Stimulated activated CD8-positive, alpha-beta memory T cell treated with anti-CD3 and anti-CD28 coated beads, Interleukin-12 subunit alpha, Interleukin-12 subunit beta, amount 100 ng/mL, for 1 hour (primary cell): Measurements from ENCODE around the gene ZNHIT1.
"Not testable (repeated sequence)": the region's sequence is repeated elsewhere in the genome, so short reads cannot be mapped to it uniquely, and the experiment has no call there.

Experiments
- DNase-seq: peaks from one replicate; pipeline ENCODE4 v3.0.0-alpha.2; 2020; ENCODE audit warnings: low read depth

ZNHIT1 gene

DNA sequence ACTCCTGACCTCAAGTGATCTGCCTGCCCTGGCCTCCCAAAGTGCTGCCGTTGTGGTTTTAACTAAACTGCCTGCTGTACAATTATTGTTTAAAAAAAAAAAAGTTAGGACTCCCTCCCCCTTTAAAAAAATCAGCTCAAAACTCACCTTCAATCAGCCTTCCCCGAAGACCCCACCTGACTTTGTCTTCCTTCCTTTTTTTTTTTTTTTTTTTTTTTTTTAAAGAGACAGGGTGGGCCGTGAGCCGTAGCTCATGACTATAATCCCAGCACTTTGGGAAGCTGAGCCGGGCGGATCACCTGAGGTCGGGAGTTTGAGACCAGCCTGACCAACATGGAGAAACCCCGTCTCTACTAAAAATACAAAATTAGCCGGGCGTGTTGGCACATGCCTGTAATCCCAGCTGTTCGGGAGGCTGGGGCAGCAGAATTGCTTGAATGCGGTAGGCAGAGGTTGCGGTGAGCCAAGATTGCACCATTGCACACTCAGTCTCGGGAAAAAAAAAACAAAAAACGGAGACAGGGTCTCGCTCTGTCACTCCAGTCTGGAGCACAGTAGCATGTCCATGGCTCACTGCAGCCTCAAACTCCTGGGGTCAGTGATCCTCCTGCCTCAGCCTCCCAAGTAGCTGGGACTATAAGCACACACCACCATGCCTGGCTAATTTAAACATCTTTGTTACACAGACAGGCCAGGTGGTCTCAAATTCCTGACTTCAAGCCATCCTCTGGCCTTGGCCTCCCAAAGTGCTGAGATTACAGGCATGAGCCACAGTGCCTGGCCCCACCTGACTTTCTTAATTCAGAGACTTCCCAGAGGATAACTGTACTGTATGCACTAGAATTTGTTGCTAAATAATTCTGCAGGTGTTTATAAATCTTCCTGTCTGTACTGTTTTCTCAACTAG is 23.7 kb downstream of the ZNHIT1 start:
- no peak for DNase-seq

DNA sequence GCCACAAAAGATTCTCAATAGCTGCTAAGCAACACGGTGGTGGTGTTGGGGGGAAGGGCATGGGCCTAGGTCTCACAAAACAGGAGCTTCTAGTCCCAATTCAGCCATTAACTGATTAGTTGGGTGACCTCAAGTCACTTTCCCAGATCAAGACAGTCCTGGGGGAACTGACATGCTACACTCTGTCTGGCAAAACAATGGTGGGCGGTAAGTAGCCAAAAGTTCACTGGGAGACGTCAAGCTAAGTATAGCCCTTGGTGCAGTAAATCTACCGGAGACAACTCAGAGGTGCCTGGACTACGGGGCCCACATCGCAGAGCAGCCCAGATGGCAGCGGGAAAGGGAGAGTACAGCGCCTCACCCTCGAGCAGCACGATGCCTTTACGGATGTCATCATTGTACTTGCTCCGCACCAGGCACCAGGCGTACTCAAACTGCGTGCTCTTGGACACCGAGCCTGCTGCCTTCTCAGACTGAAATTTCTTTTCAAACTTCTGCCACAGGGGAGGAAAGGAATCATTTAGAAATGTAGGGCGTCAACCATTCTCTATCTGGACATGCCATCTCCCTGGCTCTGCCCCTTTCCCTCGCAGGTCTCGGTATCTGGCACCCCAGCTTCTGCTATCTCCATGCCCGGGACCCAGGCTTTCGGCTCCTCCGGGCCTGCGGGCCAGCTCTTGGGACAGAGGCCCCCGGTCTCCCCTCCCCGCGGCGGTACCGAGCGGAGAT is 25.8 kb downstream of the ZNHIT1 start:
- no peak for DNase-seq

DNA sequence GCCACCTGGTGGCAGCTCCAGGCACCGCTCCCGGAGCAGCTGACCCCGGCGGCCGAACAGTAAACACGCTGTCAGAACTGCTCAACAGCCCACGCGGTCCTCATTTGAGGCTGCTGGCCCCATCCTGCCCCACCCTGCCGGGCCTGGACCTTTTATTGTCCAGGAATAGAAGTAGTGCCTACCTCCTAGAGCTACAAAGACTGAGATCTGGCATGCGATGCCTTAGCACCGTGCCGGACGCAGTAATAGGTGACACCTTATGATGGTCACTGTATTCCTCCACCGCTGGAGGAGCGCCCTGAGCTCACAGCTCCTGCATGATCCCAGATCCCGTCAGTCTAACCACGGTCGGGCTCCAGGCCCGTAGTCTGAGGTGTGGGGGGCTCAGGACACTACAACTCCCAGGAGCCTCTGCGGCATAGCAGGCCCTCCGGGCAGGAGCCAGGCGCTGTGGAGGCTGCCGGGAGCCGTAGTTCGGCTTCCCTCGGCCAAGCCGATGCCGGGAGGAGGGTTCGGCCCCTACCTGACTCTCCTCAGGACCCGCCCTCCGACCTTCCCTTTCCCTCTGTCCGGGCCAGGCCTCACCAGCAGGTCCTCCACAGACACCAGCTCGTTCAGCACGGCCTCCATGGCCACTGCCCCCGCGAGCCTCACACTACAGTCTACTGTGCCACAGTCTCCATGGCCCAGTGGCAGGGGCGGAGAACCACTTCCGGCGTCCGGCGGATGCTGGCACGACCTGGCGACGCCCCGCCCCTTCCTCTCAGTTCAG is 26.6 kb downstream of the ZNHIT1 start, which contains the start of gene FIS1:
FIS1 (minus strand) TSS at position 707 of the 772 bp plus-strand sequence; CDS start at position 630, 77 bp downstream.
- peak; percentile 87 for DNase-seq

DNA sequence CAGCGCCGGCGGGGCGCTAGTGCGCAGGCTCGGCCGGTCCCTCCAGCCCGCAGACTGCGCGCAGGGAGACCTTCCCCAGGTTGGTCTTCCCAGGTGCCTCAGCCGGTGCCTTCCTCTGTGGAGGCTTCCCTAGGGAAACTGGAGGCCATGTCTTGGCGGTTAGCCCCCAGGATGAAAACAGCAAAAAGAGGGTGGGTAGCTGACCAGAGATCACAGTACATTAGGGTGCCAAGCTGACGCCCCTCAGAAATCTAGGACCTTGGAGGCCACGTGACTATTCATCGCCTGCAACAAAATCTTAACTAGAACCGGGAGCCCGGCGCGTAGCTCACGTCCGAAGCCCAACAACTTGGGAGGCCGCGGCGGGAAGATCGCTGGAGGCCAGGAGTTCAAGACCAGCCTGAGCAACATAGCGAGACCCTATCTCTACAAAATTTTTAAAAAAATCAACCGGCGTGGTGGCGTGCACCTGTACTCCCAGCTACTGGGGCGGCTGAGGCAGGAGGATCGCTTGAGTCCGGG is 27.2 kb downstream of the ZNHIT1 start:
- DNase-seq = no peak

DNA sequence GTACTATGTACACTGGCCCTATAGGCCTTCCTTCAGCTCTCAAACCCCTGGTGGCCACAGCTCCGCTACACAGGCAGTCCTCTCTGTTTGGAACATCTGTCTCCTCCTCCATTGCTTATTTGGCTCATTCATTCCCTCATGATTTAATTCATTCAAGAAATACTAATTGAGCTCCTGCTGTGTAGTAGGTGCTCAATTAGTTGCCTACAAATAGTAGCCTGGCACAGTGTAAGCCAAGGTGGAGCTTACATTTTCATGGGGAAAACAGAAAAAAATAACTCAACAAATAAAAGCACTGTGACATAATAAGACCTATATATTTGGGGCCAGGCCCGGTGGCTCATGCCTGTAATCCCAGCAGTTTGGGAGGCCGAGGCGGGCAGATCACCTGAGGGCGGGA is 30.3 kb downstream of the ZNHIT1 start:
- no peak for DNase-seq

DNA sequence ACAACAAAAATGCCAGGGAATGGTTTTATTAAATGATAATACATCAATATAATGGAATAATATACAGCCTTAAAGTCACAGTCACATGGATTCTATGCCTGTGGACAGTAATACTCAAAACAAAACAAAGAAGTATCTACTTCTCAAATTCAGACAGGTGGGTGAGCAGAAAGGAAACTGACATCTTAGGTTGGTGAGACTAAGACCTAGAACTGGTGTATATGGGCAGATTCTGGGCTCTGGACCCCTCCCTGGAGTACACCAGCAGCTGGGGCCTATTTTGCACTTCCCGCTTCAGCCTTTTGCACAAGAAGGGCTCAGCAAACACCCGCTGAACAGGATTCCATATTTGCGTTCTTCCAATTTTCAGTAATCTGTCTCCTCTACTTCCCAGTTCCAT is 32.4 kb downstream of the ZNHIT1 start:
- no peak for DNase-seq

DNA sequence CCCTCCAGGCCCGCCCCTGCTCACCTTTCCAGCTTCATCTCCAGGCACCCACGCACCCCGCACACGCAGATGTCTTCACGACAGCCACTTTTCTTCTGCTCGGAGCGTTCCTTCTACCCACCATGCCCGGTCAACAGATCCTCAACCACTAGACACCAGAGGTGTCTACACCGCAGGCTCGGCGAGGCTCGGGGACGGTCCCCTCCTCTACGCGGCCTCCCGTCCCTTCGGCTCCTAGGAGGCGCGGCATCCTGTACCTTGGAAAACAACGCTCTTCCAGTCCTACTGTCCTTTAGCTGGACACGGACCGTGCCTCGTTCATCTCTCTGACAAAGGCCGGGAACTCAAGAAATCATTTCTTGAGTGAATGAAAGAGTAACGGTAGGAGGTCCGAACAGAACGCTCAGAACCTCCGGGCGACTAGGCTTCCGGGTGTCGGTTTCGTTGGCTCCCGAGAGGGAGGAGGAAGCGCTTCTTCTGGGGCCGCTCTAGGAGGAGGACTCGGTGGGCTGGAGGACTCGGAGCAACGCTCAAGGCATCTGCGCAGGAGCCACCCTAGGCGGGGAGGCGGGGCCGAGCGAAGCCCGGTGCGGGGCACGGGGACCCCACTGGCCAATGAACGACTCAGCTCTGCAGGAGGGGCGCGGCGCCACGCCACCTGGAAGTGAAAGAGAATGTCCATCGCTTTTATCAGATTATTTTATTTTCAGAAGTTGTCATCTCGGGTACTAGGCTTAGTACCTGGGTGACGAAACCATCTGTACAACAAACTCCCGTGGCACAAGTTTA is 34.1 kb downstream of the ZNHIT1 start:
- DNase-seq = peak; percentile 98

DNA sequence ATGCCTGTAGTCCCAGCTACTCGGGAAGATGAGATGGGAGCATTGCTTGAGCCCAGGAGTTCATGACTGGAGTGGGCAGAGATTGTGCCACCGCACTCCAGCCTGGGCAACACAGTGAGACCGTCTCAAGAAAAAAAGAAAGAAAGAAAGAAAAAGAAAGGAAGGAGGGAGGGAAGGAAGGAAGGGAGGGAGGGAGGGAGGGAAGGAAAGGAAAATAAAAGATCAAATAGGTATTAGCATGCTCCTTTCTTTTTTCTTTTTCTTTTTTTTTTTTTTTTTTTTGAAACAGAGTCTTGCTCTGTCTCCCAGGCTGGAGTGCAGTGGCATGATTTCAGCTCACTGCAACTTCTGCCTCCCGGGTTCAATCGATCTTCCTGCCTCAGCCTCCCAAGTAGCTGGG is 35.2 kb downstream of the ZNHIT1 start:
- DNase-seq = not testable (repeated sequence)

DNA sequence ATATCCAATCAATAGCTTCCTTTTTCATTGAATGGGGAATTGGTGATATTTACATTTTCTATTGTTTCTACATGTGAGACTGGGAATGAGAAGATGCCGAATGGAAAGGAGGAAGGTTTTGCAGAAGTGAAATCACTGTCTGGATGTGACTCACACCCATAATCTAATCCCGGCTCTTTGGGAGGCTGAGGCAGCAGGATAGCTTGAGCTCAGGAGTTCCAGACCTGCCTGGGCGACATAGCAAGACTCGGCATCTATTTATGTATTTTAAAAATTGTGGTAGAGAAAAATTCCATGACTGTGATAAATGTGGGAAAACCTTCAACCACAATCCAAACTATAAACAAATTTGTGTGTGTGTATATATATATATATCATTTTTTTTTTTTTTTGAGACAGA is 37.8 kb downstream of the ZNHIT1 start:
- DNase-seq = no peak

DNA sequence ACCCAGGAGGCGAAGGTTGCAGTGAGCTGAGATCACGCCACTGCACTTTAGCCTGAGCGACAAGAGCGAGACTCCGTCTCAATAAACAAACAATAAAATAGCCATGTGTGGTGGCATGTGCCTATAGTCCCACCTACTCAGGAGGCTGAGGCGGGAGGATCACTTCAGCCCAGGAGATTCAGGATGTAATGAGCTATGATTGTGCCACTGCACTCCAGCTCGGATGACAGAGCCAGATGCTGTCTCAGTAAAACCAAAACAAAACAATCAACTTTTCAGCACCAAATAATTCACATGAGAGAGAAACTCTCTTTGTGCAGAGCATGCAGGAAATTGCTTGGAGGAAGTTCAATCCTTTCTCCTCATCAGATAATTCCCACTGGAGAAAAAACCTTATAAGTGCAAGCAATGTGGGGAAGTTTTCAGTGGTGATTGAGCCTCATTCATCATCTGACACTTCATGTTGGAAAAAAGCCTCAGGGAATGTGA is 40.3 kb downstream of the ZNHIT1 start:
- DNase-seq = no peak

DNA sequence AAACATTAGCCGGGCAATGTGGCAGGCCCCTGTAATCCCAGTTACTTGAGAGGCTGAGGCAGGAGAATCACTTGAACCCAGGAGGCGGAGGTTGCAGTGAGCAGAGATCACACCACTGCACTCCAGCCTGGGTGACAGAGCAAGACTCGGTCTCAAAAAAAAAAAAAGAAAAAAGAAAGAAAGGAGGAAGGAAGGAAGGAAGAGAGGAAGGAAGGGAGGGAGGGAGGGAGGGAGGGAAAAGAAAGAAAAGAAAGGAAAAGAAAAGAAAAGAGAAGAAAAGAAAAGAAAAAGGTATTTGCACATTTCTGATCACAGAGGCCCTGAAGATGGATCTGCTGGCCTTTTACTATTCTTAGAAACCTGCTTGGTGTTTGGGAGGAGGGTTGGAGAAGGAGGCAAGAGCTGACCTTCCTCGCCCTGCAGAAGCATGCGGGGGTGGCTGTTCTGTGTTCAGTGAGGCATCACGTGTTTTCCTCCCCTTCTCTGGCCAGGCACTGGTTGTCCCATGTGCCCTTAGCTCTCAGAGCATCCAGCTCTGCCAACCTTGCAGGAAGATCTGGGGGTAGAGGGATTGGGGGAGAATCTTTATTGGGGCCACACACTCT is 46.2 kb downstream of the ZNHIT1 start:
- DNase-seq = not testable (repeated sequence)

DNA sequence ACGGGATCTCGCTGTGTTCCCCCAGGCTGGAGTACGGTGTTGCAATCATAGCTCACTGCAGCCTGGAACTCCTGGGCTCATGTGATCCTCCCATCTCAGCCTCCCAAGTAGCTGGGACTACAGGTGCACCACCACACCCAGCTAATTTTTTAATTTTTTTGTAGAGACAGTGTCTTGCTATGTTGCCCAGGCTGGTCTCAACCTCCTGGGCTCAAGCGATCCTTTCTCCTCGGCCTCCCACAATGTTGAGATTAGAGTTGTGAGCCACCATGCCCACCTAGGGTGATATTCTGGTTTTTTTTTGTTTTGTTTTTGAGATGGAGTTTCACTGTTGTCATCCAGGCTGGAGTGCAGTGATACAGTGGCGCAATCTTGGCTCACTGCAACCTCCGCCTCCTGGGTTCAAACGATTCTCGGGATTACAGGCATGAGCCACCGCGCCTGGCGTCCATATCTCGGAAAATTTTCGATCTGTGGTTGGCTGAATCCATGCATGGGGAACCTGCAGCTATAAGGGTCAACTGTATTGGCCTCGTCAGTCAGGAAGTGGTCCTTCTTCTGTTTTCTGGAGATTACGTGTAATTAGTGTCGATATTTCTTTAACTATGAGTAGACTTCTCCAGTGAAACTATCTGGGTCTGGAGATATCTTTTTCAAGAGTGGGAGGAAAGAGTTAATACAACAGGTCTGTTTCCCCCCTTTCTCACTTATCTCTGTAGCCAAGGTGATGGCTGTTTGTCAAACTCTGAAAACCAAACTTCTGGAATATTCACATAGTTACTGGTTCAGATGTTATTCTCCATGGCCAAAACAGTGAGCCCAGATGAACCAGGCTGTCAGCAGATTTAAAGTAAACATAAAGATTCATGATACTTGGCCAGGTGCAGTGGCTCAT is 47.9 kb downstream of the ZNHIT1 start:
- DNase-seq = no peak

DNA sequence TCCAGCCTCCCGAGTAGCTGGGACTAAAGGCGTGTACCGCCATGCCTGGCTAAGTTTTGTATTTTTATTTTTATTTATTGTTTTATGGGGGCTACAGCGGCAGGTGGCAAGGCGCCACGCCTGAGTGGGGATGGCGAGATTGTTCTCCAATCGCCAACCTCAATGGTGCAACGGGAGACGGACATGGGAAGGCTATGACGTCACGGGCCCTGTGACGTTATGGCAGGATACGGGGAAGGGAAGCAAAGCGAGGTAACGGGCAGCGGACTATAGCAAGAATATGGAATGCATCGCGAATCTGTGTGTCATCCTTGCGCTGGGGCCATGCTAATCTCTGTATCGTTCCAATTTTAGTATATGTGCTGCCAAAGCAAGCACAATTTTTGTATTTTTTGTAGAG is 51.7 kb downstream of the ZNHIT1 start:
- no peak for DNase-seq

DNA sequence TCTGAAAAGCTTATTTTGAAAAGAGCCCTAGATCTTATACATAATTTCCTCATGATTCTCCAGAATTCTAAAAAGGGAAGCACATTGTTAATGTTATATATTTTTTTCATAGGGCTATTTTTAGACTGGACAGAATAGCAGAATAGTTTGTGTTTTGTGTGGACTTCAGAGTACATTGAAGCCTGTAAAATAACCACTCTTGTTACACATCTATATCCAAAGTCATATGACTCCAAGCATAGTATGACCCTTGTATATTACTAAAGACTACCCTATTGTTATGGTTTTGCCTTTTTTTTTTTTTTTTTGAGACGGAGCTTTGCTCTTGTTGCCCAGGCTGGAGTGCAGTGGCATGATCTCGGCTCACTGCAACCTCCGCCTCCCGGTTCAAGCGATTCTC is 53.1 kb downstream of the ZNHIT1 start:
- no peak for DNase-seq

DNA sequence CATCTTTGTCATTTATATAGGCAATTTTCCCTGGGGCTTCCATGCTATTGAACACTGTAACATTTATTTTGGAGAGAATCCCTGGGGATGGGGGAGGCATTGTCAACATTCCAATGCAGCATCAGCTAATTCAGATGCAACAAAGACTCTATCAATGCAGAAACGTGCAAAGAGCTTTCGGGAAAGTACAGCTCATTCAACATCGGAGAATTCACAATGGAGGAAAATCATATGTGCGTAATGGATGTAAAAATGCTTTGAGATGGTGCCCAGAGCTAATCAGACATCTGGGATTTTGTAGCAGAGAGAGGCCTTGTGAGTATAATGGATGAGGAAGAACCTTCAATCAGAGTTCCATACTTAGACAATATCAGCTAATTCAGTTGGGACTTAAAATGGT is 55.2 kb downstream of the ZNHIT1 start:
- no peak for DNase-seq
